HCT116 (cell line): ENCODE results near the gene PDGFA. TPM values are rescaled to one million over a fixed set of nuclear protein-coding genes. Genes with fewer than 3 reads are reported as not detected.

Experiments used
- ATAC-seq: fragments of 200-7000 bp; cut with Tn5 transposase; 2 replicates; pipeline ENCODE4 v1.9.1; 2020; ENCODE audit warnings: mild to moderate bottlenecking, moderate library complexity
- BruUV-seq: library from RNA; stranded (reverse); fragments of 400-500 nt; replicated peaks from 2 replicates; lab custom pipeline; 2021; lab: Mats Ljungman, UMichigan
- CTCF ChIA-PET: fragments of 300-600 bp; sonication (Branson Sonifier 250); formaldehyde crosslinking; loops from one replicate; lab custom pipeline; 2021; ENCODE audit warnings: antibody characterized with exemption; lab: Charles Lee
- POLR2A ChIA-PET: fragments of 300-600, 350-600 bp; sonication (Branson Sonifier 250); formaldehyde crosslinking; loops from one replicate; lab custom pipeline; 2021; ENCODE audit warnings: antibody characterized with exemption; lab: Charles Lee
- RAD21 ChIA-PET, 2 experiments: fragments of 300-600 bp; sonication (Branson Sonifier 250); formaldehyde crosslinking; loops; one replicate each; lab custom pipeline; 2023; ENCODE audit warnings: low total read pairs in 2 of 2; ENCODE audit not compliant: uncharacterized antibody in 2 of 2, unreplicated experiment in 2 of 2, low non-redundant PET in 1 of 2; lab: Charles Lee
- DNase-seq: peaks from one replicate; pipeline ENCODE4 v3.0.0-alpha.2; 2010; ENCODE audit warnings: low read depth, low spot score
- H2AFZ ChIP-seq: fragments of 200-600 bp; shearing (Covaris generic), sonication (generic); 2 replicates; pipeline ENCODE4 v1.6.1; 2017; ENCODE audit warnings: low read depth, mixed run types, mixed read lengths, antibody characterized with exemption, low read length; ENCODE audit not compliant: poor library complexity, severe bottlenecking
- H3K27ac ChIP-seq: 2 replicates; pipeline ENCODE4 v1.5.1; 2012; ENCODE audit warnings: low read depth, low read length
- H3K27me3 ChIP-seq: fragments of 200-600 bp; sonication (generic); 2 replicates; pipeline ENCODE4 v1.6.1; 2016; ENCODE audit warnings: mixed run types, low read length, mixed read lengths; ENCODE audit not compliant: insufficient read depth
- H3K36me3 ChIP-seq, 2 experiments: fragments of 200-500 bp in 1 of 2; fragments of 200-600 bp in 1 of 2; sonication (Bioruptor generic) in 1 of 2; sonication (generic) in 1 of 2; 2 replicates each; pipeline versions ENCODE4 v1.5.1 to v1.6.1; 2014 to 2016; ENCODE audit warnings: low read length in 2 of 2, inconsistent platforms in 1 of 2, mixed read lengths in 1 of 2, mixed run types in 1 of 2; ENCODE audit not compliant: insufficient read depth in 2 of 2, control insufficient read depth in 1 of 2
- H3K4me1 ChIP-seq, 2 experiments: fragments of 200-600 bp in 1 of 2; sonication (generic) in 1 of 2; 2 replicates each; pipeline versions ENCODE4 v1.5.1 to v1.6.1; 2012 to 2017; ENCODE audit warnings: low read length in 2 of 2, inconsistent platforms in 1 of 2, mild to moderate bottlenecking in 1 of 2, mixed read lengths in 1 of 2, mixed run types in 1 of 2, moderate library complexity in 1 of 2; ENCODE audit not compliant: insufficient read depth in 2 of 2, control insufficient read depth in 1 of 2
- H3K4me2 ChIP-seq: fragments of 200-600 bp; sonication (generic); 2 replicates; pipeline ENCODE4 v1.6.1; 2017; ENCODE audit warnings: mixed run types, low read length, mixed read lengths
- H3K4me3 ChIP-seq, 2 experiments: fragments of 200-600 bp in 1 of 2; sonication (generic) in 1 of 2; replicated peaks in 1 of 2; 2 replicates each; pipeline ENCODE4 v1.5.1; 2011 to 2016; ENCODE audit warnings: low read length in 2 of 2, control low read depth in 1 of 2, low read depth in 1 of 2, mild to moderate bottlenecking in 1 of 2, mixed read lengths in 1 of 2, mixed run types in 1 of 2
- H3K79me2 ChIP-seq: fragments of 200-600 bp; sonication (generic); 2 replicates; pipeline ENCODE4 v1.6.1; 2017; ENCODE audit warnings: mild to moderate bottlenecking, mixed run types, low read length, moderate library complexity, mixed read lengths; ENCODE audit not compliant: insufficient read depth
- H3K9ac ChIP-seq: fragments of 200-600 bp; sonication (generic); 2 replicates; pipeline ENCODE4 v1.6.1; 2016; ENCODE audit warnings: low read length, mixed read lengths
- H3K9me2 ChIP-seq: fragments of 200-600 bp; sonication (generic), shearing (Covaris generic); 2 replicates; pipeline ENCODE4 v1.6.1; 2017; ENCODE audit warnings: mixed run types, mild to moderate bottlenecking, moderate library complexity; ENCODE audit not compliant: insufficient read depth
- H3K9me3 ChIP-seq, 2 experiments: fragments of 200-500 bp in 1 of 2; fragments of 200-600 bp in 1 of 2; sonication (Bioruptor generic) in 1 of 2; sonication (generic) in 1 of 2; 2 replicates each; pipeline ENCODE4 v1.6.1; 2014 to 2017; ENCODE audit warnings: low read length in 2 of 2, mixed read lengths in 2 of 2, inconsistent platforms in 1 of 2, low read depth in 1 of 2, mild to moderate bottlenecking in 1 of 2, mixed run types in 1 of 2, moderate library complexity in 1 of 2; ENCODE audit not compliant: control insufficient read depth in 1 of 2, insufficient read depth in 1 of 2
- H4K20me1 ChIP-seq: fragments of 200-600 bp; sonication (generic), shearing (Covaris generic); 2 replicates; pipeline ENCODE4 v1.6.1; 2017; ENCODE audit warnings: mixed run types, mild to moderate bottlenecking, moderate library complexity; ENCODE audit not compliant: insufficient read depth
- CTCF ChIP-seq, 3 experiments: fragments of 200-600 bp in 1 of 3; sonication (generic) in 1 of 3; IDR thresholded peaks in 2 of 3; conservative IDR thresholded peaks in 1 of 3; 2 replicates each; pipeline ENCODE4 v1.5.1; 2012 to 2017; ENCODE audit warnings: low read depth in 2 of 3, low read length in 2 of 3, antibody characterized with exemption in 1 of 3, borderline replicate concordance in 1 of 3, control low read depth in 1 of 3, mild to moderate bottlenecking in 1 of 3, mixed read lengths in 1 of 3, mixed run types in 1 of 3, moderate library complexity in 1 of 3; ENCODE audit not compliant: insufficient read depth in 1 of 3
- EGR1 ChIP-seq: IDR thresholded peaks from 2 replicates; pipeline ENCODE4 v1.6.1; 2012; ENCODE audit warnings: low read depth
- ELF1 ChIP-seq: IDR thresholded peaks from 2 replicates; pipeline ENCODE4 v1.6.1; 2012; ENCODE audit warnings: low read depth, borderline replicate concordance
- EZH2 ChIP-seq: fragments of 200-600 bp; sonication (generic); IDR thresholded peaks from 2 replicates; pipeline ENCODE4 v1.6.1; 2017; ENCODE audit warnings: antibody characterized with exemption, mixed run types
- EZH2phosphoT487 ChIP-seq: fragments of 200-600 bp; IDR thresholded peaks from 2 replicates; pipeline ENCODE4 v1.6.1; 2018; ENCODE audit warnings: antibody characterized with exemption, borderline replicate concordance
- FOSL1 ChIP-seq: IDR thresholded peaks from 2 replicates; pipeline ENCODE4 v1.6.1; 2012; ENCODE audit warnings: low read depth
- MAX ChIP-seq: IDR thresholded peaks from 2 replicates; pipeline ENCODE4 v1.6.1; 2012
- RAD21 ChIP-seq: IDR thresholded peaks from 2 replicates; pipeline ENCODE4 v1.6.1; 2012; ENCODE audit warnings: low read depth, mild to moderate bottlenecking
- REST ChIP-seq: IDR thresholded peaks from 2 replicates; pipeline ENCODE4 v1.6.1; 2012; ENCODE audit warnings: low read depth
- SP1 ChIP-seq: IDR thresholded peaks from 2 replicates; pipeline ENCODE4 v1.6.1; 2012; ENCODE audit warnings: low read depth
- YY1 ChIP-seq: IDR thresholded peaks from 2 replicates; pipeline ENCODE4 v1.6.1; 2011; ENCODE audit warnings: low read length, low read depth, moderate library complexity, mild to moderate bottlenecking; ENCODE audit not compliant: insufficient replicate concordance; ENCODE audit errors: extremely low read depth
- intact Hi-C: fragments of 100-400 bp; cut with micrococcal nuclease; formaldehyde crosslinking; loops from 2 replicates; pipeline ENCODE4 v1.10.0; 2022
- total RNA-seq: library from RNA; stranded (reverse); gene quantifications from one replicate; pipeline ENCODE4 v1.2.1, GENCODE V29; 2021; ENCODE audit not compliant: unreplicated experiment
- TF ChIP-seq, protein P1 (sequence below): IDR thresholded peaks from 2 replicates; pipeline ENCODE4 v1.6.1; 2012

The PDGFA gene
- total RNA-seq, 1 experiment from 2014 or later = 44.7 TPM

DNA sequence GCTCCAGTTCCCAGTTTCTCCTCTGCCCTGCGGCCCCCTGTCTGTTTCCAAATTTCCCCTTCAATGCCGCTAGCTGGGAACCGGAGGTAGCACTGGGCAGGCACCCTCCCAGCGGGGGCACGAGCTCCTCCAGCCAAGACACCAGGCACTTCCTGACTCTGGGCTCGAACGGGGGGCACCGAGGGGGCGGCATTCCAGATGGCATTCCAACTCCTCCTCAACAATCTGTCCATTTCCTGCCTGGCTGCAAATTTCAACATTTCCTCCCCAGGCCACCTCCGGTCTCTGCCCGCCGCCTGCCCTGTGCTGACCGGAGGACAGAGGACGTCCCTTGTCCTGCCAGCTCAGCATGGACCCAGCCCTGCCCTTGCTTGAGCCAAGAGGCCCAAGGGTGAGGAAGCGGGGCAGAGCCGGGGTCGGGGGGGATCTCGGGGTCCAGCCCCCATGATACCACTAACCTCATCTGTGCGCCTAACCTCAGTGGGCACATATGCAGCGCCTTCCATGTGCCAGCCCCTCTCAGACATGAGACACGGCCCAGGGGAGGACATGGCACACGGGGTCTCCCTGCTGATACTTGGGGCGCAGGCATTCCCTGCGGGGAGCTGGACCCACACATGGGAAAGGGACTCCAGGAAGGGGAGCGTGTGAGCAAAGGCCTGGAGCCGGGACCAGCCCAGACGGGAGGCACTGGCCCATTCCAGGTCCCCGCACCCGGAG, 58.0 kb downstream of the PDGFA start:
- H3K9me3 ChIP-seq = no peaks in the 10 kb centered on the region
- no peak overlapping the region for H3K27ac ChIP-seq
- no peaks in the 10 kb centered on the region for H3K9me2 ChIP-seq
- H3K4me2 ChIP-seq = no peak overlapping the region
- ChIA-PET POLR2A (no interaction called here), CTCF (no interaction called here), RAD21 (no interaction called here)
- H3K4me3 ChIP-seq = no peak overlapping the region
- H4K20me1 ChIP-seq = no peaks in the 10 kb centered on the region
- intact Hi-C loops = no loop called here
- DNase-seq = no peak
- TF ChIP-seq YY1 = no peak
- no peaks in the 10 kb centered on the region for H3K4me1 ChIP-seq
- no peaks in the 10 kb centered on the region for H3K36me3 ChIP-seq
- no peak overlapping the region for H3K9ac ChIP-seq
- H2AFZ ChIP-seq = no peak overlapping the region
- ATAC-seq = no peak
- no peaks in the 10 kb centered on the region for H3K27me3 ChIP-seq
- no TSS peak for BruUV-seq
- no peaks in the 10 kb centered on the region for H3K79me2 ChIP-seq

DNA sequence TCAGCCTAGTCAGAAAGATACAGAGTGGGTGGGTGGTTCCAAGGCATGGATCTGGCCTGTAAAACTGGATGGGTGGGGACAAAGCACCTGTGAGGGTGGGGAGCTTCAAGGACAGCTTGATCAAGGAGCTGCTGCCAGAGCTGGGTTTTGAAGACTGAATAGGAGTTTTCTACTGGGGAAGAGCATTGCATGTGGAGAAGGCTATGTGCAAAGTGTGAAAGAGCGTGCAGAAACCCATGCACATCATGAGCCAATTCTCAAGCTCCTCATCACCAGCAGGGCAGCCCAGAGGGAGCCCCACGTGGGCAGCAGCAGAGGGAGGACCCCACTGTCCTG, 58.6 kb downstream of the PDGFA start:
- no peak overlapping the region for H2AFZ ChIP-seq
- H3K4me1 ChIP-seq = no peaks in the 10 kb centered on the region
- H3K36me3 ChIP-seq = no peaks in the 10 kb centered on the region
- ATAC-seq = no peak
- no peak for TF ChIP-seq SP1
- no peak for TF ChIP-seq CTCF (IDR thresholded peaks at IDR 0.05 in 2 of 3, conservative IDR thresholded peaks at IDR 0.05 in 1 of 3; ENCODE audit: borderline replicate concordance in 1 of 3, insufficient read depth in 1 of 3, low read depth in 2 of 3, low read length in 2 of 3)
- no peak for TF ChIP-seq EGR1
- no peak for TF ChIP-seq REST
- no peak for TF ChIP-seq RAD21
- no peak for TF ChIP-seq MAX
- no peak for TF ChIP-seq ELF1
- no peak for TF ChIP-seq FOSL1
- TF ChIP-seq, protein P1, sequence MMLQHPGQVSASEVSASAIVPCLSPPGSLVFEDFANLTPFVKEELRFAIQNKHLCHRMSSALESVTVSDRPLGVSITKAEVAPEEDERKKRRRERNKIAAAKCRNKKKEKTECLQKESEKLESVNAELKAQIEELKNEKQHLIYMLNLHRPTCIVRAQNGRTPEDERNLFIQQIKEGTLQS = no peak
- TF ChIP-seq EZH2phosphoT487 = no peak
- no peak for TF ChIP-seq EZH2
- H3K9ac ChIP-seq = no peak overlapping the region
- no peak overlapping the region for H3K4me2 ChIP-seq
- intact Hi-C loops = no loop called here
- ChIA-PET POLR2A (no interaction called here), CTCF (no interaction called here), RAD21 (no interaction called here)
- BruUV-seq = no TSS peak
- H3K27ac ChIP-seq = no peak overlapping the region
- no peaks in the 10 kb centered on the region for H3K27me3 ChIP-seq
- H3K9me3 ChIP-seq = no peaks in the 10 kb centered on the region
- H3K4me3 ChIP-seq = no peak overlapping the region
- no peaks in the 10 kb centered on the region for H3K9me2 ChIP-seq
- H3K79me2 ChIP-seq = no peaks in the 10 kb centered on the region
- no peaks in the 10 kb centered on the region for H4K20me1 ChIP-seq
- no peak for DNase-seq
